Esophagus (tissue), 2 donors: ENCODE results near the gene LENG9. TPM values are rescaled to one million over a fixed set of nuclear protein-coding genes. Genes with fewer than 3 reads are reported as not detected.

Experiments used
- H3K27ac ChIP-seq, 2 donors: one replicate each; pipeline ENCODE4 v1.5.1; 2013; ENCODE audit warnings: low read depth in 2 of 2, mild to moderate bottlenecking in 2 of 2, inconsistent platforms in 1 of 2, low read length in 1 of 2, moderate library complexity in 1 of 2
- H3K27me3 ChIP-seq, 2 donors: one replicate each; pipeline ENCODE4 v1.6.1; 2013; ENCODE audit warnings: low read length in 2 of 2, control low read depth in 1 of 2, mild to moderate bottlenecking in 1 of 2; ENCODE audit not compliant: insufficient read depth in 2 of 2, control insufficient read depth in 1 of 2
- H3K36me3 ChIP-seq, 2 donors: one replicate each; pipeline ENCODE4 v1.6.1; 2013; ENCODE audit warnings: low read length in 1 of 2; ENCODE audit not compliant: control insufficient read depth in 2 of 2, insufficient read depth in 2 of 2
- H3K4me1 ChIP-seq, 2 donors: one replicate each; pipeline ENCODE4 v1.6.1; 2013; ENCODE audit warnings: low read length in 1 of 2; ENCODE audit not compliant: control insufficient read depth in 2 of 2, insufficient read depth in 2 of 2
- H3K4me3 ChIP-seq, 2 donors: one replicate each; pipeline ENCODE4 v1.5.1; 2013; ENCODE audit warnings: low read length in 2 of 2, mild to moderate bottlenecking in 2 of 2, low read depth in 1 of 2, moderate library complexity in 1 of 2
- H3K9me3 ChIP-seq, 2 donors: one replicate each; pipeline ENCODE4 v1.6.1; 2013; ENCODE audit warnings: mild to moderate bottlenecking in 2 of 2, low read depth in 1 of 2, low read length in 1 of 2, moderate library complexity in 1 of 2; ENCODE audit not compliant: control insufficient read depth in 2 of 2, insufficient read depth in 1 of 2
- WGBS, 2 donors: extraction: QIAGEN DNeasy Blood & Tissue Kit; methylation state at CpG; one replicate each; pipeline ENCODE4 v1.1.7; 2013; 5-methylcytosine and 5-hydroxymethylcytosine counted together
- polyA plus RNA-seq, 2 donors: library from polyadenylated mRNA; stranded (reverse); fragments of 200-250 nt; gene quantifications; one replicate each; pipeline ENCODE4 v1.2.3, GENCODE V29; 2013
- donor health status: healthy with polysubstance abuse.
- donor health status: Bipolar disorder and iron deficiency.

The LENG9 gene
- polyA plus RNA-seq, 2 donors = 4.4 to 5.8 TPM

DNA sequence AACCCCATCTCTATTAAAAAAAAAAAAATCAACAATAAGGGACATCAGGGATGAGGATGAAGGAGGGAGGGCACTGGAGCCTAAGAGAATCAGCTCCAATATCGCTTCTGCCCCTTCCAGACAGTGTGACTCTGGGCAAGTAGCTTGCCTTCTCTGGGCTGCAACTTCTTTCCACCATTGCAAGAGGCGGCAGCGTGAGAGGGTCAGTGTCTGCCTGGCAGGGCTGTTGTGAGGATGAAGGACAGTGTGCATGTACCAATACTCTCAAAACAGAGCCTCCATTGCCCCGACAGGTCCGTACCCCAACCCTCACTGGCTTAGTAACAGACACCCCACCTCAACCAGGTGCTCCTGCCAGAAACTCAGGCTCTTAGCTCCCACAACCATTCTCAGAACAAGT lies 29.9 kb downstream of the LENG9 start:
- H3K27ac ChIP-seq = no peak overlapping the region
- 80 to 91% methylated on average over 5 of the region's 5 CpGs for WGBS, 2 donors
- H3K27me3 ChIP-seq = peaks cover 0 to 2% of the 10 kb centered on the region in 2 donors
- H3K36me3 ChIP-seq = no peaks in the 10 kb centered on the region
- H3K4me1 ChIP-seq = peaks cover 9% of the 10 kb centered on the region in 2 donors
- H3K4me3 ChIP-seq = no peak overlapping the region
- H3K9me3 ChIP-seq = no peaks in the 10 kb centered on the region

DNA sequence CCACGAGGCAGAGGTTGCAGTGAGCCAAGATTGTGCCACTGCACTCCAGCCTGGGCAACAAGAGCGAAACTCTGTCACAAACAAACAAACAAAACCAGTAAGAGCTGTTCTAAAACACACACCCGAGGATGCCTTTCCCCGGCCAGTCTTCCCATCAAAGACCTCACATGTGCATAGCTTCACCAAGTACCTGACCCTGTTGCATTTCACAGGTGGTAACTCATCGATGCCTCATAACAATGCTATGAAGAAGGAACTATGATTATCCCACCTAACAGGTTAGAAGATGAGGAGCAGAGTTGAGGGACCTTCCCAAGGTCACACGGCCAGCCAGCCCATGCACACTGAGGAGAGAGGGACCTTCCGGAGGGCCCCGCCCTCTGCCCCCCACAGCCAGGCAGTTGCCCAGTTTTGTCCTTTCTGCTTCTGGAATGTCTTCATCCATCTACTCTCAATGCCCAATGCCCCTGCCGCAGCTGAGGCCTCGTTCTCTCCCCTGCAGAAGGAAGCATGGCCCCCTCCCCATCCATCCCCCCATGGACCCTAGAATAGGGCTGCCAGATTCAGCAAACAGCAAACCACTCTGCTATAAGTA lies 31.3 kb downstream of the LENG9 start:
- Histone ChIP-seq H3K27me3 (peaks cover 0 to 3% of the 10 kb centered on the region in 2 donors), H3K27ac (peak overlapping the region in 1 of 2 donors; percentile 11), H3K9me3 (no peaks in the 10 kb centered on the region), H3K4me3 (no peak overlapping the region), H3K4me1 (peaks cover 9% of the 10 kb centered on the region in 2 donors), H3K36me3 (no peaks in the 10 kb centered on the region)
- WGBS, 2 donors = 62 to 64% methylated on average over 10 of the region's 10 CpGs

DNA sequence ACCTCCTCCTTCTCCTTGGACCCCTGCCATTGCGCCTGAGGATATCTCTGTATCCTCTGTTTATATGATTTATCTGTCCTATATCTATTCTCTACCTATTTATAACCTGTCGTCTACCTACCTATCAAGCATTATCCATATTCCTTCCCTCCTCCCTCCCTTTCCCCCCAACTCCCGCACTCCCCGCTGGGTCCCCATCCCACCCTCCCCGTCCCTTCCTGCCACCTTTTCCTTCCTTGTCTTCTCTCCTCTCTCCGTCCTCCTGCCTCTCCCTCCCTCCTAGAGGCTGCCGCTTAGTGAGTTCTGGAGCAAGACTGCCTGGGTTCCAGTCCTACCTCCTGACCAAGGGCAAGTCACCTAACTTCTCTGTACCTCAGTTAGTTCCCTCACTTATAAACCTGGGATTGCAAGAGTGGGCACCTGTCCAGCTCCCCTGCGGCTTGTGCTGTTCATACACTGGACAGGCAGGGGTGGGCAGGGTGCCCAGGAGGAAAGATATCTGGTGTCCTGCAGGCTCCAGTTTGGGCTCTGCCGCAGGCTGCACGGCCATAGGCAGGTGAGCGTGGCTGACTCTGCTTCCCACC lies 32.2 kb downstream of the LENG9 start:
- 20 to 22% methylated on average over 11 of the region's 11 CpGs for WGBS, 2 donors
- Histone ChIP-seq H3K27me3 (peaks cover 0 to 3% of the 10 kb centered on the region in 2 donors), H3K9me3 (no peaks in the 10 kb centered on the region), H3K4me3 (peak overlapping the region; percentile 33 to 39), H3K4me1 (peaks cover 9% of the 10 kb centered on the region in 2 donors), H3K36me3 (no peaks in the 10 kb centered on the region), H3K27ac (peak overlapping the region; percentile 62 to 66)

DNA sequence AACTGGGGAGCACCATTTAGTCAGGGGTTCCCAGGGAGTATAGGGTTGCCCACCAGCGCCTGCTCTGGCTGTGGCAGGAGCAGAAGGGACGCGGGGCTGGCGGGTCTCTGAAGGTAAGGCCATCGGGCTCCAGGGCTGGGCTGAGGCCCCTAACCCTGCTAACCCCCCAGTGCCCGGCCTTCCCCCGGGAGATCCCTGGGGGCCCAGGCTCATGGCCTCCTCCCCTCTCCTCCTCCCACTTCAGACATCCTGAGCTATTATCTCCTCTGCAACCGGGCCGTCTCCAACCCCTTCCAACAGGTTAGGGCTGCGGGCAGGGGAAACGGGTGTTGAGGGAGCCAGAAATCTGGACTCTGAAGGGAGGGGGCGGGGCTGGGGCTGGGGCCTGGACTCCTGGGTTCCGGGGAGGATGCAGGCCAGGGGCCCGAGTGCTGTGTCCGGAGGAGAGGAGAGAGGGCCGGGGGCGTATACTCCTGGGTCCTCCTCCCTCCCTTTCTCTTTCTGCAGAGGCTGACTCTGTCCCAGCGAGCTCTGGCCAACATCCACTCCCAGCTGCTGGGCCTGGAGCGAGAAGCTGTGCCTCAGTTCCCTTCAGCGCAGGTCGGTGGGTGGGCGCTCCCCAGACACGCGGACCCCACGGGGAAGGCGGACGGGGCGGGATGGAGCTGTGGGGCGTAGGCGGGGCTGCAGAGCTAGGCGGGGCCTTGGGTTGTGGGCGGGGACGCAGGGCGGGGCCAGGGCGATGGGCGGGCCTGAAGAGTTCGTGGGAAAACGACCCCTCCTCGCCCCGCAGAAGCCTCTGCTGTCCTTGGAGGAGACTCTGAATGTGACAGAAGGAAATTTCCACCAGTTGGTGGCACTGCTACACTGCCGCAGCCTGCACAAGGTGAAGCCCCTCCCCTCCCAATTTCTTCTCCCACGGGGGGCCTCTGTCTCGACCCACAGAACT lies 33.0 kb downstream of the LENG9 start:
- H3K9me3 ChIP-seq = no peaks in the 10 kb centered on the region
- peaks cover 0 to 3% of the 10 kb centered on the region in 2 donors for H3K27me3 ChIP-seq
- 6 to 8% methylated on average over 42 of the region's 43 CpGs for WGBS, 2 donors
- H3K27ac ChIP-seq = no peak overlapping the region
- H3K4me1 ChIP-seq = peaks cover 9% of the 10 kb centered on the region in 2 donors
- H3K36me3 ChIP-seq = no peaks in the 10 kb centered on the region
- peak overlapping the region; percentile 28 to 39 for H3K4me3 ChIP-seq

DNA sequence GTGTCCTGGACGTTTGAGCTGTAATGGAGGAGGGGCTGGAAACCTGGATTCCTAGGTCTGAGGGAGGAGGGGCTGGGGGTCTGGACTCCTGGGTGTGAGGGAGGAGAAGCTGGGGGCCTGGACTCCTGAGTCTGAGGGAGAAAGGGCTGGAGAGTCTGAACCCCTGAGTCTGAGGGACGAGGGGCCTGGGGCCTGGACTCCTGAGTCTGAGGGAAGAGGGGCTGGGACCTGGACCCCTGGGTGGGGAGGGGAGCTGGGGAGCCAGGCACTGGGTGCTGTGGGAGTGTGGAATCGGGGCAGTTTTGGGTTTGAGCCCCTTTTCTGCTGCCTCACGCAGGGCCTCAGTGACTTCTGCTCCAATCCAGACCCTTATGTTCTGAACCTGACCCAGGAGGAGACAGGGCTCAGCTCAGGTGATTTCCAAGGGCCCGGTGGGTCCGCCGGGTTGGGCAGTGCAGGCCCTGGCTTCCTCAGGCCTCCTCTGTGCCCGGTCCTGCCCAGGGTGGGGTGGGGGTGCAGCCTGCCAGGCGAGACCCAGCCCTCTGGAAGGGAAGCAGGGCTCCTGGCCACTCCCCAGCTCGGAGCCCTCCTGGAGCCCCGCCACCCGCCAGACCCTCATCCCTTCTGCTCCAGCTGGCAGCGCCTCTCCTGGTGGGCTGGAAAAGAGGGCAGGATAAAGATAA lies 33.9 kb downstream of the LENG9 start:
- H3K4me1 ChIP-seq = peaks cover 5 to 9% of the 10 kb centered on the region in 2 donors
- H3K9me3 ChIP-seq = no peaks in the 10 kb centered on the region
- peaks cover 0 to 3% of the 10 kb centered on the region in 2 donors for H3K27me3 ChIP-seq
- no peak overlapping the region for H3K27ac ChIP-seq
- WGBS, 2 donors = 36 to 38% methylated on average over 13 of the region's 13 CpGs
- no peak overlapping the region for H3K4me3 ChIP-seq
- H3K36me3 ChIP-seq = no peaks in the 10 kb centered on the region

DNA sequence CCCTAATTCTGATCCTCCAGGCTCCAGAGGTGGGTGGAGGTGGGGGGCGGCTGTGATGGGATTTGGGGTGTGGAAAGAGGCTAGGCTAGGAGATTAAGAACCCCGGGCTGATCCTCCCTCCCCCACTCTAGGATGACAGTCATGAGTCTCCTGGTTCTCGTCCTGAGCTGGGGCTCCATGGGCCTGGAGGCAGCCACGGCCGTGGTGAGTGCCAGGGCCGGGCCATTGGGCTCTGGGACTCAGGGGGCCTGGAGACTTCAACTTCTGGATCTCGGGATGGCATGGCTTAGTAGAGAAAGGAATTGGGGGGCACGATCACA lies 34.4 kb downstream of the LENG9 start:
- H3K9me3 ChIP-seq = no peaks in the 10 kb centered on the region
- whole genome bisulfite sequencing, 2 donors = 47 to 58% methylated on average over 8 of the region's 8 CpGs
- peaks cover 0 to 3% of the 10 kb centered on the region in 2 donors for H3K27me3 ChIP-seq
- H3K4me1 ChIP-seq = peaks cover 5 to 9% of the 10 kb centered on the region in 2 donors
- no peak overlapping the region for H3K27ac ChIP-seq
- no peak overlapping the region for H3K4me3 ChIP-seq
- no peaks in the 10 kb centered on the region for H3K36me3 ChIP-seq

DNA sequence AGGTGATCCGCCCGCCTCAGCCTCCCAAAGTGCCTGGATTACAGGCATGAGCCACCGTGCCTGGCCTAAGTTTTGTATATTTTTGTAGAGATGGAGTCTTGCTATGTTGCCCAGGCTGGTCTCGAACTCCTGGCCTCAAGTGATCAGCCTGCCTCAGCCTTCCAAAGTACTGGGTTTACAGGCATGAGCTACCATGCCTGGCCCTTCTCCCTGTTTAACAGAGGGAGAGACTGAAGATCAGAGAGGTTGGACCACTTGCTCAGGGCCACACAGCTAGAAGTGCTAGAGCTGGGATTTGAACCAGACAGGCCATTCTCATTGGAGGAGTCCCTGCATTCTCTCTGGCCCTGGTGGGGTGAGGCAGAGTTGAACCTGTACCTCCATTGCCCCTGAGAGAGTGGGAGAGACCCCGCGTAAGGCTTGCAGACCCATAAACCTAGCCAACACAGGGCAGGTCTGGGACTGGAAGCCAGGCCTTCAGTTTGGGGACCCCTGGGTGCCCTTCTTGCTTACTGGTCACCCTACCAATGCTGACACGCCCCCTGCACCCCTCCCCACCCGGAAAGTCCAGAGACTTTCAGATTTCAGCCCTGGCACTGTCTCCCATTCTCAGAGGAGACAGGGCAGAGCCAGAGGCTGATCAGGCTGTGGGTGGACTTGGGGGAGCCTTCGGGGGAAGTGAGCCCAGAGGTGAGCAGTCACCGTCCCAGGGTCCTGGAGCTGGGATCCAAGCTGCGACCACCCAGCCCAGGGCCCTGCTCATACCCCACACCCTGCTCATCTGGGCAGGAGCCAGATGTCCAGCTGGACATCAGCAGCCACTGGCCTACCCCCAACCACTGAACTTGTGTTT lies 35.0 kb downstream of the LENG9 start:
- Histone ChIP-seq H3K9me3 (no peaks in the 10 kb centered on the region), H3K4me1 (peaks cover 5 to 9% of the 10 kb centered on the region in 2 donors), H3K27me3 (peaks cover 0 to 3% of the 10 kb centered on the region in 2 donors), H3K27ac (no peak overlapping the region), H3K4me3 (no peak overlapping the region), H3K36me3 (no peaks in the 10 kb centered on the region)
- WGBS, 2 donors = 72 to 79% methylated on average over 11 of the region's 11 CpGs

DNA sequence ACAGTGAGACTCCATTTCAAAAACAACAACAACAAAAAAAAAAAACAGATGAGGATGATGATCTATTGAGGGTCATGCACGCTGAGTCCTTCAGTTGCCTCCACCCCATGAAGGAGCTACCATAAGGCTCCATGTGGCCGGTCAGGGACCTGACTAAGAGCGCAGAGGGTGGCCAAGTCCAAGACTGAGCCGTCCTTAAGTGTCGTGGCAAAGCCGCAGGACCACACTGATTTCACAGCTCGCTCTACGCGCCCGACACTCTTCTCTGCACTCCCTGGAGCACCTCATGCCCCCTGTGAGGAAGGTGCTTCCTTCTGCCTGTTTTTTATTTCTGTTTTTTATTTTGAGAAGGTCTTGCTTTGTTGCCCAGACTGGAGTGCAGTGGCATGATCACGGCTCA lies 36.0 kb downstream of the LENG9 start:
- H3K36me3 ChIP-seq = no peaks in the 10 kb centered on the region
- no peak overlapping the region for H3K4me3 ChIP-seq
- peaks cover 5 to 9% of the 10 kb centered on the region in 2 donors for H3K4me1 ChIP-seq
- no peak overlapping the region for H3K27ac ChIP-seq
- WGBS, 2 donors = 85 to 89% methylated on average over 11 of the region's 11 CpGs
- peaks cover 0 to 3% of the 10 kb centered on the region in 2 donors for H3K27me3 ChIP-seq
- H3K9me3 ChIP-seq = no peaks in the 10 kb centered on the region
